Activated CD4-positive, CD25-positive, alpha-beta regulatory T cell (primary cell): Measurements from ENCODE around the gene AKNA.

Experiments
- DNase-seq, 4 experiments: peaks; one replicate each; lab custom pipeline; 2025; lab: John Stamatoyannopoulos, UW

Gene AKNA

GRCh38 chr9:114304416-114305188 lies 83.2 kb downstream of the AKNA start:
- DNase-seq = no peak

- no peak for DNase-seq
These were observed 83.8 kb downstream of the AKNA start for GRCh38 chr9:114303977-114304376.

DNA sequence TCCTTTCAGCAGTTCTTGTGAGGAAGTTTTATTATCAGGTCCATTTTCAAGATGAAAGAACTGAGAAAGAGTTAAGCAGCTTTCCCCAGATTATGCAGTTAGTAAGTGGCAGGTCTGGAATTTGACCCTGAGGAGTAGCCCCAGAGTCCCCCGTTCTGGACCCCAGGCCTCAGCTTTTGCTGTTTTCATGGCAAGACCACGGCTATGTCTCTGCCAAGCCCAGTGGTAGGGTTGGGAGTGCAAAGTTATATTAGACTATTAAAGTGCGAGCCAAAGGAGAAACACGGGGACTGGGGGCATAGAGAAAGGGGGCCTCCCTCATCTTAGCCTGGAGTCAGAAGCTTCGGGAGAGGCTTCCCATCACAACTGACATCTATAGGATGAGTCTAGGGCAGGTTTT lies 84.2 kb downstream of the AKNA start:
- no peak for DNase-seq

DNA sequence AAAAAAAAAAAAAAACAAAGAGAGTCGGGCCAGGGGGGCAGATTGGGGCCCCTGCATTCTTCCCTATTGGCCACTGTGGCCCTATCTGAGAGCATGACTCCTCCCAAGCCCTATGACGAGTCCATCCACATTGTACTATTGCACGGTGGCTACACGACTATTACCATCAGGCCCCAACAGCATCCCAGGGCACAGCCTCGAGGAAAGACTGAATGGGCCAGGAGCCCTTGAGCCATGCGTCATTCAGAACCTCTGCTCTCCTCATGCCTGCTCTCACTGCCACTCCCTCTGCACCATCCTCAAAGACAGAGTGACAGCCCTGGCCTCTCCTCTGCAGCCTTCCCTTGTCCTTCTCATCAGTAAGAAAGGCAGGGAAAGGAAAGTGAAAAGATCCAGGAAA lies 85.1 kb downstream of the AKNA start:
- DNase-seq = no peak

- no peak for DNase-seq
These were observed 85.8 kb downstream of the AKNA start for GRCh38 chr9:114301798-114302565.

DNA sequence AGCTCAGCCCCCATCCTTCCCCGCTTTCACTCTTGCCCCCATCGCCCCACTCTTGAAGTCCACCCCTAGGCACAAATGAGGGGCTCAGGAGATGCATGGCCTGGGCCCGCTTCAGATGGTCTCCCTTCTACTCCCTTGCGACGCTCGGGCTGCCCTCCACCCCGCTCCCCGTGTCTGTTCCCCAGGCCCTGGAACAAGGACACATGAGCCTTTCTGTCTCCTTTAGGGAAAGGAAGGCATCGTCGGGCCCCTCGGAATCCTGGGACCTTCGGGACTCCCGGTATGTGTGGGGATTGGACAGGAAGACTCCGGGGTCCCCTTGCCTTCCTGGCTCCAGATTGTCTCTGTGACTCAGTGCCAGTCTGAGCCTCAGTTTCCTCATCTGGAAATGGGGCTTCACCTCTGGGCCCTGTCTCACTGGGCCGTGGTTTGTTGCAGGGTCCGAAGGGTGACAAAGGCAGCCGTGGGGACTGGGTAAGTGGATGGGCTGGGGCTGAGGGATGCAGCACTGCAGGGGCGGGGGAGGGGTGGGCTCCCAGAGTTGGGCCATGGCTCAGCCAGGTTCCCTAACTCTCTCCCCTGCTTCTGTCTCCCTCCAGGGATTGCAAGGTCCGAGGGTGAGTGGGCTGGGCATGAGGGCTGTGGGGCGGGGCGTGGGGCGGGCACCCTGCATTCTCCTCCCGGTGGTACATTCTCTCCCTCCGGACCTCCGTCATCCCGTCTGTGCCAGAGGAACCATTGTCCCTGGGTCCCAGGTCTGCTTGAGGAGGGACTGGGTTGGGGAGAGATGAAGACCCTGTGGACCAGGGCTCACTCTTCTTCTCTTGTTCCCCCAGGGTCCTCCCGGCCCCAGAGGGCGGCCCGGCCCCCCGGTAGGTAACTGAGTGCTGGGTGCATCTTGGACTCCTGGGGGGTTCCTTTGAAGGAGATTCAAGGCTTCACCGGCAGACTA lies 86.7 kb downstream of the AKNA start:
- no peak for DNase-seq

- no peak for DNase-seq
These were observed 87.5 kb downstream of the AKNA start for GRCh38 chr9:114300153-114300845.

DNA sequence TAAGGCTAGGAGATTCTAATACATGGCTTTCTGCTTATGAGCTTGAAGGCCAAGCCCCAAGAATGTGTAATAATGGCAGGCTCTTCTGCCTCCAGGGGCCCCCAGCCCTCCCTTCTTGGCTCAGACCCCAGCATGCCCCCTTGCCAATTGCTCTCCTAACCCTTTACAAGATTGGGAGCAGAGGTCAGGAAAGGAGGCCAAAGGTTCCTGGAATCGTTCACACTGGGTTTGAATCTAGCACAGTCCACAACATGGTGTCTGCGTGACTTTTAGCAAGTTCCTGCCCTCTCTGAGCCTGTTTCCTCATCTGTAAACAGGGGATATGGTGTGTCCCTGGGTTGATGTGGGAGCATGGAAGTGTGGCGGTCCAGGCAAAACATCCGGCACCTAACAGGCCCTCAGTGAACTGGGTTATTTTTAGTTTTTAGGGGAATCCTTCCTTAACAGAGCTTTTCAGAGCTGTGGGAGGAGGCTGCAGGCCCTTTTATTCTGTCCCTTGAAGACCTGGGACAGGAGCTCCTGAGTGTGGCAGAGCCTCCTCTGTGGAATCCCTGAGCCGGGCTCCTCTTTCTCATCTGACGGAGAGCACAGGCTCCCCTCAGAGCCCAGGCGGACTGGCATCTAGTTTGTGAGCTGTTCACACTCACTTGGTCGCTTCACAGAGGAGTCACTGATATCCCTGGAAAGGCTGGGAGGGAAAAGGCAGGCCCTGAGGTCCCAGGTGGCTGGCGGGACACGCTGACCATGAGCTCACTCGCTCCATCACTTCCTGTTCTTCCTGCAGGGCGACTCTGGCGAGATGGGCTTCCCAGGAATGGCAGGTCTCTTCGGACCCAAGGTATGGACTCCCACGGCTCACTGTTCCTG lies 88.3 kb downstream of the AKNA start:
- DNase-seq = no peak

GRCh38 chr9:114296338-114296737 lies 91.4 kb downstream of the AKNA start:
- DNase-seq = no peak

- DNase-seq = no peak
These were observed 93.1 kb downstream of the AKNA start for GRCh38 chr9:114294664-114295063.

DNA sequence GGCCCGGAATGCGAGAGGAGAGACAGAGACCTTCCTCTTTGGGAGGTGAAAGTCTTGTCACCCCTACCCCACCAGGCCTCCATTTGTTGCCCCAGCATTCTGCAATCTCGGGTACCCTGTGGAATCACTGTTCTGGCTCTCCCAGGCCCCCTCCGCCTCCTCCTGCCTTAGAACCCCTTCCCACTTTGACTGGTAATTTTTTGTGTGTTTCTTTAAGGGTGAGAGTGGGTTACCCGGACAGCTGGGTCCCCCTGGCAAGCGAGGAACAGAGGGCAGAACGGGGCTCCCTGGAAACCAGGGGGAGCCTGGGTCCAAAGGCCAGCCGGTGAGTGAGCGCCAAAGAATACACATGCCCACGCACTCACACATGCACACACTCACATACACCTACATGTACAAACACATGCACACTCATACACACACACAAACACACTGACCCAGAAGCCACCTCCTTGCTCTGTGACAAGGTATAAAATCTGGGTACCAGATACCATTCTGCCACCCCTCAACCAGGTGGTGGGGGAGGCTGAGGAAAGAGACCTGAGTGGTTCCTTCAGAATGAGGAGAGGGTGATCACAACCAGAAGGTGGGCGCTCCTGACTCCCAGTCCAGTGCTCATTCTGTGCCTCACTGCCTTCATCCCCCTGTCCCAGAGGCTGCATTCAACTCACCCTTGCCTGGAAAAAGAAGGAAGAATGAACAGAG lies 95.7 kb downstream of the AKNA start:
- DNase-seq = no peak

DNA sequence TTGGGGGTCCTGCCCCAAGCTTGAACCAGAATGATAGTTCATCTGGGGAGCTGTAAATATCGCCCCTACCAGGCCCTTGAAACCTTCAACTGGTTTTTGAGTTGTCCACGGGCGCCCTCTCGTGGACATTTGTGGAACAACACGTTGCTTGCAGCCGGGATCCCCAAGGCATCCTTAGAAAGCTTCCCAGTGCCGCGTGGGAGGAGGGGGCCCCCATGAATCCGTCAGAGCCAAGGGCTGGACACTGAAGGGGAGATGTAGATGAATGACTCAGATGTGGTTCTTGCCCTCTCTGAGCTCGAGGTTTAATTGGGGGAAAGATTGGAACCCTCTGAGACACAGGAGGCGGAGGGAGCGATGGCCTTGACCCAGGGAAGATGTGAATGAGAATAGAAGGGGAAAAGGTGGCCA lies 96.7 kb downstream of the AKNA start:
- DNase-seq = peak; percentile 21 to 62 (median 42)

GRCh38 chr9:114290561-114290986 lies 97.2 kb downstream of the AKNA start:
- no peak for DNase-seq

- DNase-seq = no peak
These were observed 98.0 kb downstream of the AKNA start for GRCh38 chr9:114289571-114290481.

DNA sequence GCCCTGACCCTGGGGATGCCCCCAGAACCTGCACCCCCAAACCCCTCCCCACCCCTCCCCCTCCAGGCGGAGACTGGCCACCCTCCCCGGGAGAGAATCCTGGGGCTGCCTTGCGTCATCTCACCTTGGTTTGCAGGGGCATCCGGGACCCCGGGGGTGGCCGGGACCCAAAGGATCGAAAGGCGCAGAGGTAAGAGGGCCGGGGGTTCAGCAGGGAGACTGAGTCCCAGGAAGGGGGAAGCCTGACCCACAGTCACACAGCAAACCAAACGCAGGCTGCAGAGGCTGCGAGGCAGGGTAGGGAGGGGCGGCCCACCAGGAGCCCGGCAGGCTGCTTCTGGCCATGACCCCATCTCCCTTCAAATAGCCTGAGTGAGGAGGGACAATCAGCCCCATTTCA lies 98.7 kb downstream of the AKNA start:
- no peak for DNase-seq

DNA sequence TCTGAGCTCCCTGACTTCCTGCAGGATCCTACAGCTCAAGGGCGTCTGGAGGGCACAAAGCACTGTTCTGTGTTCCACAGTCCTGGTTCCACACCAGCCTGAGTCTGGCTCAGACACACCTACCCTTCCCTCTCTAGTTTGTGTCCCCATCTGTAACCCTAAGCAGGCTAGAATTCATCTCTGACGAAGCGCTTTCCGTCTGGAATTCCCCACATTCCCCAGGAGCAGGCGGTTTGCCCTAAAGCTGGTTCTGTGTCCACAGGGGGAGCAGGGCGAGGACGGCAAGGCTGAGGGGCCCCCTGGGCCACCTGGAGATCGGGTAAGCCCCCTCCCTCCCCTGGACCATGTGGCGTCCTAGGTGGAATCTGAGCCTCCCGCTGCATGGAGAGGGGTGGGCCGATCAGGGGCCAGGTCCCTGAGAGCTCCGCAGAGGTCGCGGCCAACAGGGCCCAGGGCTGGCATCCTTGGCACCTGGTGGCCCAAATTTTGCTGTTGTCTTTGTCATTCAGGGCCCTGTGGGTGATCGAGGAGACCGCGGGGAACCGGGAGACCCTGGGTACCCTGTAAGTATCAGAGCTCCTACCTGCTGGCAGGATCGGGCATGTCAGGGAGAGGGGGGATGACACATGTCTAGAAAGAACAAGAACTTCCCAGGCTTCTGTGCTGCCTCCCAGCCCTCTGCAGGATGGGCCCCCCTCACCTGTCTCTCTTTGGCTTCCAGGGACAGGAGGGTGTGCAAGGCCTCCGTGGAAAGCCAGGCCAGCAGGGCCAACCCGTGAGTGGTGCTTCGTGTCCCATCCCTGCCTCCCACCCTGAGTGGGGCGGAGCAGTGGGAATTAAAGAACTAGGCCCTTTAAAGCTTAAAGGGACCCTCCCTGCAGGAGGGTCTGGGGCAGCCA lies 99.3 kb downstream of the AKNA start:
- DNase-seq = no peak

- DNase-seq = no peak
These were observed 100.0 kb downstream of the AKNA start for GRCh38 chr9:114287763-114288192.
